K562 (cell line): ENCODE results near the gene DNAJB1. TPM values are rescaled to one million over a fixed set of nuclear protein-coding genes. Genes with fewer than 3 reads are reported as not detected.

ENCODE experiments used
- ADNP ChIP-seq: fragments of 200-800 bp; sonication (Bioruptor generic); IDR thresholded peaks from 2 replicates; pipeline ENCODE4 v1.6.1; 2016; ENCODE audit warnings: missing genetic modification characterization, missing compliant biosample characterization
- CBX8 ChIP-seq: fragments of 200-600 bp; sonication (generic); IDR thresholded peaks from 2 replicates; pipeline ENCODE4 v1.6.1; 2012; ENCODE audit warnings: borderline replicate concordance, mixed run types, low read depth, mild to moderate bottlenecking, moderate library complexity, mixed read lengths, low read length, control low read depth, inconsistent platforms; ENCODE audit not compliant: poor library complexity, severe bottlenecking; ENCODE audit errors: extremely low read depth
- HSF4 ChIP-seq: fragments of 250-450 bp; sonication (Bioruptor Pico); IDR thresholded peaks from 2 replicates; pipeline ENCODE4 v2.1.2; 2022; ENCODE audit warnings: mild to moderate bottlenecking, moderate library complexity, borderline replicate concordance
- MAFK ChIP-seq: IDR thresholded peaks from 2 replicates; pipeline ENCODE4 v1.6.1; 2011; ENCODE audit warnings: low read length, improper control_type of control experiment
- NELFE ChIP-seq: IDR thresholded peaks from 2 replicates; pipeline ENCODE4 v1.6.1; 2011; ENCODE audit warnings: mild to moderate bottlenecking; ENCODE audit not compliant: insufficient read depth, insufficient read length
- PML ChIP-seq: IDR thresholded peaks from 2 replicates; pipeline ENCODE4 v1.6.1; 2012; ENCODE audit warnings: low read length, inconsistent platforms
- RB1 ChIP-seq: fragments of 450-650 bp; IDR thresholded peaks from 2 replicates; pipeline ENCODE4 v1.6.1; 2017; ENCODE audit warnings: low read depth, mild to moderate bottlenecking
- SIX5 ChIP-seq, 2 experiments: IDR thresholded peaks; 2 replicates each; pipeline ENCODE4 v1.6.1; 2011; ENCODE audit warnings: low read length in 2 of 2, borderline replicate concordance in 1 of 2, low read depth in 1 of 2, mild to moderate bottlenecking in 1 of 2, moderate library complexity in 1 of 2; ENCODE audit not compliant: insufficient read depth in 1 of 2
- SMARCA4 ChIP-seq: fragments of 450-650 bp; IDR thresholded peaks from 2 replicates; pipeline ENCODE4 v1.6.1; 2016
- SREBF1 ChIP-seq: fragments of 150-350 bp; IDR thresholded peaks from 2 replicates; pipeline ENCODE4 v1.6.1; 2014; ENCODE audit warnings: antibody characterized with exemption, low read depth, low read length, borderline replicate concordance
- SRSF7 ChIP-seq: fragments of 200-400 bp; formaldehyde crosslinking; optimal IDR thresholded peaks from 2 replicates; pipeline ENCODE3; 2017; ENCODE audit warnings: mild to moderate bottlenecking, low read depth, low read length
- TRIM28 ChIP-seq: fragments of 450-650 bp; IDR thresholded peaks from 2 replicates; pipeline ENCODE4 v1.6.1; 2017
- ZEB2 ChIP-seq: fragments of 450-650 bp; IDR thresholded peaks from 2 replicates; pipeline ENCODE4 v1.6.1; 2016
- ZNF146 ChIP-seq: IDR thresholded peaks from one replicate; pipeline ENCODE4 v1.6.1; 2018; ENCODE audit warnings: missing compliant biosample characterization; ENCODE audit not compliant: unreplicated experiment
- ZNF717 ChIP-seq: fragments of 250-450 bp; sonication (Bioruptor Pico); IDR thresholded peaks from 2 replicates; pipeline ENCODE4 v1.5.0; 2021
- polyA plus RNA-seq, 8 experiments: library from polyadenylated mRNA; depleted of rRNA in 4 of 8; stranded (reverse) in 5 of 8; unstranded in 3 of 8; fragments of >200 nt; fragmentation: Nextera tagmentation in 2 of 8; fragmentation: Illumina TruSeq in 1 of 8; extraction: Ambion mirVana in 2 of 8; extraction: Trizol in 1 of 8; gene quantifications; 2 replicates each; pipeline versions ENCODE4 v1.2.1 to v1.2.3, GENCODE V29; 2011 to 2014; ENCODE audit warnings: inconsistent platforms in 1 of 8, missing spikeins in 1 of 8
- total RNA-seq, 7 experiments: library from RNA; depleted of rRNA in 6 of 7; stranded (reverse); fragments of >200 nt in 6 of 7; fragmentation: Illumina TruSeq in 2 of 7; extraction: Trizol in 2 of 7; gene quantifications; 2 replicates each; pipeline versions ENCODE4 v1.2.1 to v1.2.3, GENCODE V29; 2011 to 2021; ENCODE audit warnings: low replicate concordance in 1 of 7
- TF ChIP-seq, protein P1 (sequence below), 2 experiments: fragments of 450-650 bp; conservative IDR thresholded peaks; 2 replicates each; pipeline ENCODE4 v1.6.1; 2017; ENCODE audit warnings: mild to moderate bottlenecking in 2 of 2, moderate library complexity in 2 of 2
- TF ChIP-seq, protein P2 (sequence below): sonication (generic); formaldehyde crosslinking; IDR thresholded peaks from 2 replicates; pipeline ENCODE4 v1.8.0; 2023; ENCODE audit warnings: mild to moderate bottlenecking, missing genetic modification reagents
- TF ChIP-seq, protein P3 (sequence below): sonication (generic); formaldehyde crosslinking; IDR thresholded peaks from 2 replicates; pipeline ENCODE4 v1.8.1; 2023; ENCODE audit warnings: mild to moderate bottlenecking, missing genetic modification reagents
- TF ChIP-seq, protein P4 (sequence below): fragments of 450-650 bp; conservative IDR thresholded peaks from 2 replicates; pipeline ENCODE4 v1.6.1; 2016; ENCODE audit warnings: missing genetic modification characterization, low read depth, mild to moderate bottlenecking, control low read depth, missing compliant biosample characterization
- TF ChIP-seq, protein P5 (sequence below): fragments of 250-450 bp; sonication (Bioruptor Pico); IDR thresholded peaks from 2 replicates; pipeline ENCODE4 v1.4.0; 2020; ENCODE audit warnings: mild to moderate bottlenecking, moderate library complexity

Gene DNAJB1
- total and polyA plus RNA-seq, 9 of the 15 experiments (the other 6 are each of a cell fraction or from before 2014, with no cell fraction given) = 13.2 to 113 (median 62.1) TPM

DNA sequence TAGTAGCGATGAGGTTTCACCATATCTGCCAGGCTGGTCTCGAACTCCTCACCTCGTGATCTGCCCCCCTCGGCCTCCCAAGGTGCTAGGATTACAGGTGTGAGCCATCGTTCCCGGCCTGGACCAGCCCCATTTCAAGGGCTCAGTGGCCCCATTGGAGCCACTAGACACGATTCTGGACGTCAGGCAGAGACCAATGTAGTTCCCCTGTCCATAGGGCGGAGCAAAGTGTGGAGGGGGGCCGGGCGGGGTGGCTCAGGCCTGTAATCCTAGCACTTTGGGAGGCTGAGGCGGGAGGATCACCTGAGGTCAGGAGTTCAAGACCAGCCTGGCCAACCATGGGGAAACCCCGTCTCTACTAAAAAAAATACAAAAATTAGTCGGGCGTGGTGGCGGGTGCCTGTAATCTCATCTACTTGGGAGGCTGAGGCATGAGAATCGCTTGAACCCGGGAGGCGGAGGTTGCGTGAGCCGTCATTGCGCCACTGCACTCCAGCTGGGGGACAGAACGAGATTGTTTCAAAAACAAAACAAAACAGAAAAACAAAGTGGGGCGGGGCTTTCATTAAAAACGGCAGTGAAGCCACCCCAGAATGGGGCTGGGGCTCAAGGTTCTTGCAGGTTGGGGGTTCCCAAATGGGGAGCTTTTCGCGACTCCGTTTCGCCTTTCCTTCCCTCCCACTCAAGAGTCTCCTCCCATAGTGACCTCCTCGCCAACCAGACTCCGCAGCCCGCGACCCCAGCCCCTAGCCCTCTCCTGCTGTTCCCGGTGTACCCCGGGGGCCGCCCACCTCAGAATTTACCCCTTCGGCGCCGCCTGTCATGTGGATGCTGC is 10.4 kb upstream of the DNAJB1 start (continued):
- TF ChIP-seq MAFK = no peak
- TF ChIP-seq ADNP (tag) = peak; percentile 63
- no peak for TF ChIP-seq SIX5 (IDR thresholded peaks at IDR 0.05; ENCODE audit: borderline replicate concordance in 1 of 2, insufficient read depth in 1 of 2, low read depth in 1 of 2, low read length in 2 of 2)
- peak; percentile 57; the same call in 1 of the 2 replicates for TF ChIP-seq TRIM28
- TF ChIP-seq ZNF717 (CRISPR knock-in tag) = no peak
- no peak for TF ChIP-seq ZNF146
- TF ChIP-seq NELFE = no peak
- TF ChIP-seq, protein P1, sequence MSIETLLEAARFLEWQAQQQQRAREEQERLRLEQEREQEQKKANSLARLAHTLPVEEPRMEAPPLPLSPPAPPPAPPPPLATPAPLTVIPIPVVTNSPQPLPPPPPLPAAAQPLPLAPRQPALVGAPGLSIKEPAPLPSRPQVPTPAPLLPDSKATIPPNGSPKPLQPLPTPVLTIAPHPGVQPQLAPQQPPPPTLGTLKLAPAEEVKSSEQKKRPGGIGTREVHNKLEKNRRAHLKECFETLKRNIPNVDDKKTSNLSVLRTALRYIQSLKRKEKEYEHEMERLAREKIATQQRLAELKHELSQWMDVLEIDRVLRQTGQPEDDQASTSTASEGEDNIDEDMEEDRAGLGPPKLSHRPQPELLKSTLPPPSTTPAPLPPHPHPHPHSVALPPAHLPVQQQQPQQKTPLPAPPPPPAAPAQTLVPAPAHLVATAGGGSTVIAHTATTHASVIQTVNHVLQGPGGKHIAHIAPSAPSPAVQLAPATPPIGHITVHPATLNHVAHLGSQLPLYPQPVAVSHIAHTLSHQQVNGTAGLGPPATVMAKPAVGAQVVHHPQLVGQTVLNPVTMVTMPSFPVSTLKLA (conservative IDR thresholded peaks at IDR 0.05) = 0 out of 4 replicates have a peak, but pooled peaks of 1 of the 2 experiments have one; percentile 65
- no peak for TF ChIP-seq PML
- TF ChIP-seq, protein P2, sequence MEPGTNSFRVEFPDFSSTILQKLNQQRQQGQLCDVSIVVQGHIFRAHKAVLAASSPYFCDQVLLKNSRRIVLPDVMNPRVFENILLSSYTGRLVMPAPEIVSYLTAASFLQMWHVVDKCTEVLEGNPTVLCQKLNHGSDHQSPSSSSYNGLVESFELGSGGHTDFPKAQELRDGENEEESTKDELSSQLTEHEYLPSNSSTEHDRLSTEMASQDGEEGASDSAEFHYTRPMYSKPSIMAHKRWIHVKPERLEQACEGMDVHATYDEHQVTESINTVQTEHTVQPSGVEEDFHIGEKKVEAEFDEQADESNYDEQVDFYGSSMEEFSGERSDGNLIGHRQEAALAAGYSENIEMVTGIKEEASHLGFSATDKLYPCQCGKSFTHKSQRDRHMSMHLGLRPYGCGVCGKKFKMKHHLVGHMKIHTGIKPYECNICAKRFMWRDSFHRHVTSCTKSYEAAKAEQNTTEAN = no peak
- no peak for TF ChIP-seq RB1
- no peak for TF ChIP-seq SREBF1
- TF ChIP-seq CBX8 = no peak
- TF ChIP-seq, protein P3, sequence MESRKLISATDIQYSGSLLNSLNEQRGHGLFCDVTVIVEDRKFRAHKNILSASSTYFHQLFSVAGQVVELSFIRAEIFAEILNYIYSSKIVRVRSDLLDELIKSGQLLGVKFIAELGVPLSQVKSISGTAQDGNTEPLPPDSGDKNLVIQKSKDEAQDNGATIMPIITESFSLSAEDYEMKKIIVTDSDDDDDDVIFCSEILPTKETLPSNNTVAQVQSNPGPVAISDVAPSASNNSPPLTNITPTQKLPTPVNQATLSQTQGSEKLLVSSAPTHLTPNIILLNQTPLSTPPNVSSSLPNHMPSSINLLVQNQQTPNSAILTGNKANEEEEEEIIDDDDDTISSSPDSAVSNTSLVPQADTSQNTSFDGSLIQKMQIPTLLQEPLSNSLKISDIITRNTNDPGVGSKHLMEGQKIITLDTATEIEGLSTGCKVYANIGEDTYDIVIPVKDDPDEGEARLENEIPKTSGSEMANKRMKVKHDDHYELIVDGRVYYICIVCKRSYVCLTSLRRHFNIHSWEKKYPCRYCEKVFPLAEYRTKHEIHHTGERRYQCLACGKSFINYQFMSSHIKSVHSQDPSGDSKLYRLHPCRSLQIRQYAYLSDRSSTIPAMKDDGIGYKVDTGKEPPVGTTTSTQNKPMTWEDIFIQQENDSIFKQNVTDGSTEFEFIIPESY (CRISPR knock-in tag) = peak; percentile 80; the same call in 1 of the 2 replicates
- TF ChIP-seq, protein P4, sequence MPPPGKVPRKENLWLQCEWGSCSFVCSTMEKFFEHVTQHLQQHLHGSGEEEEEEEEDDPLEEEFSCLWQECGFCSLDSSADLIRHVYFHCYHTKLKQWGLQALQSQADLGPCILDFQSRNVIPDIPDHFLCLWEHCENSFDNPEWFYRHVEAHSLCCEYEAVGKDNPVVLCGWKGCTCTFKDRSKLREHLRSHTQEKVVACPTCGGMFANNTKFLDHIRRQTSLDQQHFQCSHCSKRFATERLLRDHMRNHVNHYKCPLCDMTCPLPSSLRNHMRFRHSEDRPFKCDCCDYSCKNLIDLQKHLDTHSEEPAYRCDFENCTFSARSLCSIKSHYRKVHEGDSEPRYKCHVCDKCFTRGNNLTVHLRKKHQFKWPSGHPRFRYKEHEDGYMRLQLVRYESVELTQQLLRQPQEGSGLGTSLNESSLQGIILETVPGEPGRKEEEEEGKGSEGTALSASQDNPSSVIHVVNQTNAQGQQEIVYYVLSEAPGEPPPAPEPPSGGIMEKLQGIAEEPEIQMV (tag) = no peak
- no peak for TF ChIP-seq SRSF7
- TF ChIP-seq, protein P5, sequence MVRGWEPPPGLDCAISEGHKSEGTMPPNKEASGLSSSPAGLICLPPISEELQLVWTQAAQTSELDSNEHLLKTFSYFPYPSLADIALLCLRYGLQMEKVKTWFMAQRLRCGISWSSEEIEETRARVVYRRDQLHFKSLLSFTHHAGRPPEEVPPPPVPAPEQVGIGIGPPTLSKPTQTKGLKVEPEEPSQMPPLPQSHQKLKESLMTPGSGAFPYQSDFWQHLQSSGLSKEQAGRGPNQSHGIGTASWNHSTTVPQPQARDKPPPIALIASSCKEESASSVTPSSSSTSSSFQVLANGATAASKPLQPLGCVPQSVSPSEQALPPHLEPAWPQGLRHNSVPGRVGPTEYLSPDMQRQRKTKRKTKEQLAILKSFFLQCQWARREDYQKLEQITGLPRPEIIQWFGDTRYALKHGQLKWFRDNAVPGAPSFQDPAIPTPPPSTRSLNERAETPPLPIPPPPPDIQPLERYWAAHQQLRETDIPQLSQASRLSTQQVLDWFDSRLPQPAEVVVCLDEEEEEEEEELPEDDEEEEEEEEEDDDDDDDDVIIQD = no peak
- no peak for TF ChIP-seq ZEB2
- TF ChIP-seq SMARCA4 = peak; percentile 50; the same call in 1 of the 2 replicates
- no peak for TF ChIP-seq HSF4 (CRISPR knock-in tag)
